ENCODE data around the gene TYMS. TPM values are rescaled to one million over a fixed set of nuclear protein-coding genes. Genes with fewer than 3 reads are reported as not detected.

TYMS gene
- total RNA-seq, 1 experiment from 2014 or later: 140 TPM

DNA sequence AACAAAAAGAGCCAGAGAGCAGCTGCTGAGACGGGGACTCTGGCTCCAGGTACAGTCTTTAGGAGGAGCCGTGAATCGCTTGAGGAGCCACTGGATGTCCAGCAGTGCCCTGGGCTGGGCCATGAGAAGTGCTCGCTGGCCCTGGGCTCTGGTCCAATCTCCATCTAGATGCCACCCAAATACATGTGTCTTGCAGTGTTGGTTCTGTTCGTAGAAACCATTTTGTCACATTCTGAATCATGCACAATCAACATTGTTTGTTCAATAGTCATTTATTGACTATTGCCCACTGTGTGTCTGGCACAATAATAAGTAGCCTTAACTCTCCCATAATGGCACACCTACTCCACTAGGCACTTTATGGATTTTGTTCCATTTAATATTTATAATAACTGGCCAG lies 26.1 kb downstream of the TYMS start:
- H3K4me1 ChIP-seq (ENCODE audit: insufficient read depth, low read length): peaks cover 6% of the 10 kb centered on the region; the same call in 1 of the 2 replicates
- H3K23me2 ChIP-seq (ENCODE audit: insufficient read length, low read depth, low read length, poor library complexity, severe bottlenecking): no peaks in the 10 kb centered on the region
- H2AFZ ChIP-seq (ENCODE audit: low read length): no peak overlapping the region
- H3K27me3 ChIP-seq (ENCODE audit: insufficient read depth, low read length): no peaks in the 10 kb centered on the region
- H3K79me1 ChIP-seq (ENCODE audit: insufficient read depth, low read depth, low read length, poor library complexity, severe bottlenecking): no peaks in the 10 kb centered on the region
- no peak overlapping the region for H3K4me3 Mint-ChIP-seq
- no peak overlapping the region for H3K56ac ChIP-seq (ENCODE audit: insufficient read length, low read depth, low read length)
- H3T11ph ChIP-seq (ENCODE audit: low read length): no peak overlapping the region
- H3K9ac ChIP-seq (ENCODE audit: extremely low read depth, insufficient read length, low read length): no peak overlapping the region
- H2BK12ac ChIP-seq (ENCODE audit: insufficient read length, low read depth, low read length): no peak overlapping the region
- no peak overlapping the region for H2BK5ac ChIP-seq (ENCODE audit: insufficient read length, low read length)
- H2BK15ac ChIP-seq (ENCODE audit: low read depth, low read length): no peak overlapping the region
- H3K23ac ChIP-seq (ENCODE audit: insufficient read length, low read depth, low read length): no peak overlapping the region
- no peak overlapping the region for H3K4ac ChIP-seq (ENCODE audit: low read depth, low read length)
- no peak overlapping the region for H4K91ac ChIP-seq (ENCODE audit: insufficient read length, low read depth, low read length)
- peaks cover 16% of the 10 kb centered on the region for H3K27me3 Mint-ChIP-seq (ENCODE audit: low read depth)
- TF ChIP-seq, protein P1, sequence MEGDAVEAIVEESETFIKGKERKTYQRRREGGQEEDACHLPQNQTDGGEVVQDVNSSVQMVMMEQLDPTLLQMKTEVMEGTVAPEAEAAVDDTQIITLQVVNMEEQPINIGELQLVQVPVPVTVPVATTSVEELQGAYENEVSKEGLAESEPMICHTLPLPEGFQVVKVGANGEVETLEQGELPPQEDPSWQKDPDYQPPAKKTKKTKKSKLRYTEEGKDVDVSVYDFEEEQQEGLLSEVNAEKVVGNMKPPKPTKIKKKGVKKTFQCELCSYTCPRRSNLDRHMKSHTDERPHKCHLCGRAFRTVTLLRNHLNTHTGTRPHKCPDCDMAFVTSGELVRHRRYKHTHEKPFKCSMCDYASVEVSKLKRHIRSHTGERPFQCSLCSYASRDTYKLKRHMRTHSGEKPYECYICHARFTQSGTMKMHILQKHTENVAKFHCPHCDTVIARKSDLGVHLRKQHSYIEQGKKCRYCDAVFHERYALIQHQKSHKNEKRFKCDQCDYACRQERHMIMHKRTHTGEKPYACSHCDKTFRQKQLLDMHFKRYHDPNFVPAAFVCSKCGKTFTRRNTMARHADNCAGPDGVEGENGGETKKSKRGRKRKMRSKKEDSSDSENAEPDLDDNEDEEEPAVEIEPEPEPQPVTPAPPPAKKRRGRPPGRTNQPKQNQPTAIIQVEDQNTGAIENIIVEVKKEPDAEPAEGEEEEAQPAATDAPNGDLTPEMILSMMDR (conservative IDR thresholded peaks at IDR 0.05): no peak
- no peak overlapping the region for H3K27ac ChIP-seq (ENCODE audit: insufficient read length, low read depth, low read length)
- H3K9me3 Mint-ChIP-seq: no peaks in the 10 kb centered on the region
- no peak overlapping the region for H3K14ac ChIP-seq (ENCODE audit: insufficient read depth, low read length)
- H3K4me1 Mint-ChIP-seq: peaks cover 29 to 31% of the 10 kb centered on the region in 2 experiments
- no peak overlapping the region for H4K8ac ChIP-seq (replicated peaks; ENCODE audit: insufficient read length, low read depth, low read length)
- H3K4me2 ChIP-seq (ENCODE audit: insufficient read depth, insufficient read length, low read length): no peak overlapping the region
- no peaks in the 10 kb centered on the region for H3K9me3 ChIP-seq (ENCODE audit: control insufficient read depth, low read depth, low read length)
- no peaks in the 10 kb centered on the region for H4K20me1 ChIP-seq (ENCODE audit: control insufficient read depth, insufficient read depth, insufficient read length)
- H3K27ac Mint-ChIP-seq: no peak overlapping the region
- no peak overlapping the region for H2BK120ac ChIP-seq (ENCODE audit: low read depth, low read length, poor library complexity, severe bottlenecking)
- no peak overlapping the region for H3K18ac ChIP-seq (ENCODE audit: insufficient read length, low read depth, low read length)
- no CpG with 5 or more reads among the region's 5 CpGs for WGBS (ENCODE audit: extremely low coverage, insufficient read length, low lambda C conversion rate)
- no peak overlapping the region for H2BK20ac ChIP-seq (ENCODE audit: low read depth, low read length, poor library complexity, severe bottlenecking)
- DNase-seq: no peak
- no peaks in the 10 kb centered on the region for H3K79me2 ChIP-seq (ENCODE audit: insufficient read depth, low read length)
- H2AK5ac ChIP-seq (ENCODE audit: insufficient read length, low read length): no peak overlapping the region
- H4K5ac ChIP-seq (ENCODE audit: insufficient read length, low read depth, low read length): no peak overlapping the region
- H3K36me3 Mint-ChIP-seq (ENCODE audit: insufficient read depth in 1 of 3, low read depth in 3 of 3): peaks cover 13 to 58% (median 41%) of the 10 kb centered on the region in 3 experiments
